Uterus (tissue), 4 donors: ENCODE data around the gene BCAS3. TPM values are rescaled to one million over a fixed set of nuclear protein-coding genes. Genes with fewer than 3 reads are reported as not detected.
A peak's percentile ranks its signal among the peaks of the same experiment; 100 is the strongest.

Experiments used
- DNase-seq, 2 donors: peaks; one replicate each; pipeline ENCODE4 v3.0.0-alpha.2; 2019 to 2020
- H3K27ac ChIP-seq, 2 donors: fragments of 200-600 bp; sonication (generic); 1 replicate in 1 of 2; 2 replicates in 1 of 2; pipeline ENCODE4 v1.5.1; 2016 to 2018
- H3K27me3 ChIP-seq, 2 donors: fragments of 200-600 bp; sonication (generic); one replicate each; pipeline ENCODE4 v1.5.1; 2018 to 2019; ENCODE audit warnings: control low read depth in 1 of 2
- H3K36me3 ChIP-seq, 2 donors: fragments of 200-600 bp; sonication (generic); one replicate each; pipeline ENCODE4 v1.5.1; 2019; ENCODE audit warnings: control low read depth in 1 of 2
- H3K4me1 ChIP-seq, 2 donors: fragments of 200-600 bp; sonication (generic); one replicate each; pipeline ENCODE4 v1.5.1; 2018 to 2019; ENCODE audit warnings: control low read depth in 1 of 2
- H3K4me3 ChIP-seq, 2 donors: fragments of 200-600 bp; sonication (generic); 1 replicate in 1 of 2; 2 replicates in 1 of 2; pipeline ENCODE4 v1.5.1; 2018 to 2019; ENCODE audit warnings: mild to moderate bottlenecking in 1 of 2
- H3K9me3 ChIP-seq, 2 donors: fragments of 200-600 bp; sonication (generic); one replicate each; pipeline ENCODE4 v1.5.1; 2019; ENCODE audit warnings: control low read depth in 1 of 2
- CTCF ChIP-seq, 4 experiments: fragments of 200-600 bp in 2 of 4; fragments of 450-650 bp in 2 of 4; sonication (generic) in 2 of 4; IDR thresholded peaks; one replicate each; pipeline ENCODE4 v1.5.1; 2016 to 2019; ENCODE audit warnings: antibody characterized with exemption in 4 of 4, mild to moderate bottlenecking in 2 of 4, moderate library complexity in 1 of 4
- POLR2A ChIP-seq, 2 donors: fragments of 450-650 bp; IDR thresholded peaks; one replicate each; pipeline ENCODE4 v1.6.1; 2016; ENCODE audit warnings: antibody characterized with exemption in 2 of 2, mild to moderate bottlenecking in 1 of 2, moderate library complexity in 1 of 2
- intact Hi-C: fragments of 100-400 bp; cut with DNase I; formaldehyde crosslinking; loops from one replicate; pipeline ENCODE4 v1.15.1; 2023; ENCODE audit warnings: low total_unique reads
- total RNA-seq, 4 donors: library from RNA; depleted of rRNA in 3 of 4; stranded (reverse); fragments of >200 nt in 3 of 4; gene quantifications; one replicate each; pipeline versions ENCODE4 v1.1.0 to v1.2.4, GENCODE V29; 2014 to 2023
- donor health status: DM: yes; HTN: yes; CAD: no.

BCAS3 gene
- total RNA-seq, 4 donors from 2014 or later: 42.6 to 147 (median 83.7) TPM

GRCh38 chr17:61283043-61283442 is 605.4 kb downstream of the BCAS3 start:
- DNase-seq: no peak
- intact Hi-C loops: no loop called here
- Histone ChIP-seq H3K27ac (no peak overlapping the region), H3K4me3 (no peak overlapping the region), H3K36me3 (no peaks in the 10 kb centered on the region), H3K9me3 (no peaks in the 10 kb centered on the region), H3K27me3 (no peaks in the 10 kb centered on the region), H3K4me1 (no peaks in the 10 kb centered on the region)
- no peak for TF ChIP-seq CTCF (IDR thresholded peaks at IDR 0.05)
- no peak for TF ChIP-seq POLR2A (IDR thresholded peaks at IDR 0.05)

GRCh38 chr17:61284174-61284573 is 606.5 kb downstream of the BCAS3 start:
- intact Hi-C loops: no loop called here
- H3K4me3 ChIP-seq: no peak overlapping the region
- TF ChIP-seq CTCF (IDR thresholded peaks at IDR 0.05) (no peak), POLR2A (IDR thresholded peaks at IDR 0.05) (no peak)

GRCh38 chr17:61284746-61285145 is 607.1 kb downstream of the BCAS3 start:
- no peaks in the 10 kb centered on the region for H3K36me3 ChIP-seq
- intact Hi-C loops: no loop called here
- no peak overlapping the region for H3K27ac ChIP-seq
- H3K4me1 ChIP-seq: no peaks in the 10 kb centered on the region
- H3K27me3 ChIP-seq: no peaks in the 10 kb centered on the region
- H3K9me3 ChIP-seq: no peaks in the 10 kb centered on the region
- no peak overlapping the region for H3K4me3 ChIP-seq
- no peak for DNase-seq
- TF ChIP-seq POLR2A (IDR thresholded peaks at IDR 0.05): no peak
- TF ChIP-seq CTCF (IDR thresholded peaks at IDR 0.05): no peak

More at GRCh38 chr17:61284174-61284573, 606.5 kb downstream of the BCAS3 start:
- Histone ChIP-seq H3K27ac (no peak overlapping the region), H3K36me3 (no peaks in the 10 kb centered on the region), H3K9me3 (no peaks in the 10 kb centered on the region), H3K27me3 (no peaks in the 10 kb centered on the region), H3K4me1 (no peaks in the 10 kb centered on the region)
- no peak for DNase-seq

DNA sequence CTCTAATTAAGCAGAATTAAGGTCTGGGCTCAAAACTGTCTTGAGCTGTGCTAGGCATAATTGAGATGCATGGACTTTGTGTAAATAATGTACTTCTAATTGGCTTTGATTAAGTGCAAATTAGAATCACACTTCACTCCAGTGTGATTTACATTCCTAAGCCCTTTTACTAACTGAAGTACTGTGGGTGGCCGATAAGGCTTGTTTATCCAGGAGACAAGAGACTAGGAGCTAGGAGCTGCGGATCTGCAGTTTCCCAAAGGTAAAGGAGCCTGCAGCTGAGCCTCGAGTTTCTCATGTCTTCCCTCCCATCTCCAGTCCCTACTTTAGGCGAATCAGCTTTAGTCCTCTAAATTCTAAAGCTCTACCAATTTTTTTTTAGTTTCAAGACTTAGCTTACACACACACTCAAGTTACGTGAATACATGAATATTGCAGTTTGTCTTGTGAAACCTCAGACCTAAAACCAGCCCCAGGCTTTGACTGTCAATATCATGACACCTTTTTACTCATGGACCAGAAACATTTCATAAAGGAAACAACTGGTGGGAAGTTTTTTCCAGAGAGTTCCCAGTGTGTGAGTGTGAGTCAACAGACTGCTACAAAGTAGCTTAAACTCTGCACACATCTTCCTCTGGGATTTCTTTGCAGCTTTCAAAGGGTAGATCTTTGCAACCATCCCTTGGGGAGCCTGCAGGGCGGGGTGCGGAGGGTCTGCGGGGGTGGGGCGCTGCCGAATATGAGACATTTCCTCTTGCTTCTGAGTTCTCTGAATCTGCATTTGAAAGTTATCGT is 608.1 kb downstream of the BCAS3 start:
- Histone ChIP-seq H3K9me3 (no peaks in the 10 kb centered on the region), H3K27ac (peak overlapping the region in 1 of 2 donors; percentile 46), H3K27me3 (no peaks in the 10 kb centered on the region), H3K4me1 (no peaks in the 10 kb centered on the region), H3K4me3 (no peak overlapping the region), H3K36me3 (no peaks in the 10 kb centered on the region)
- TF ChIP-seq CTCF (IDR thresholded peaks at IDR 0.05) (no peak), POLR2A (IDR thresholded peaks at IDR 0.05) (no peak)
- intact Hi-C loops: no loop called here
- DNase-seq: no peak

DNA sequence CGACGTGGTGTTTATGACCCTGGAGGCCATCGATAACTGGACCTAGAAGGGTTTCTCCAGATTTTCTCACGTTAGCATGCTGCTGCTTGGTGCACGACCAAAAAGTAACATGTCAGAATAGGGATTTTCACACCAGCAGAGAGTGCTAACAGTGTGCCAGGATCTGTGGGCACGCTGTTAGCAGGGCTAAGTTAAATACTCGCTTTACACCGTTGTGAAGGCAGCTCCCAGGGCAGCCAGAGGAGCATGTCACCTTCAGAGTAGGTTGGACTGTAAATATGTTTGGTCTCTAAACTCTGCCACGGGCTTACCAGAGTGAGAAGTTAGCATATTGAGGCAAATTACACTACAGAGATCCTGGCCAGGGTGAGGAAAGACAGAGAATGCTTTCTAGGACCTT is 608.8 kb downstream of the BCAS3 start:
- H3K27me3 ChIP-seq: no peaks in the 10 kb centered on the region
- no peak overlapping the region for H3K4me3 ChIP-seq
- no peak for DNase-seq
- no peaks in the 10 kb centered on the region for H3K36me3 ChIP-seq
- no peaks in the 10 kb centered on the region for H3K9me3 ChIP-seq
- TF ChIP-seq POLR2A (IDR thresholded peaks at IDR 0.05) (no peak), CTCF (IDR thresholded peaks at IDR 0.05) (no peak)
- peaks cover 0 to 3% of the 10 kb centered on the region in 2 donors for H3K4me1 ChIP-seq
- H3K27ac ChIP-seq: no peak overlapping the region
- intact Hi-C loops: no loop called here
